ENCODE data around the gene PYGM.
A peak's percentile ranks its signal among the peaks of the same experiment; 100 is the strongest.

PYGM gene

DNA sequence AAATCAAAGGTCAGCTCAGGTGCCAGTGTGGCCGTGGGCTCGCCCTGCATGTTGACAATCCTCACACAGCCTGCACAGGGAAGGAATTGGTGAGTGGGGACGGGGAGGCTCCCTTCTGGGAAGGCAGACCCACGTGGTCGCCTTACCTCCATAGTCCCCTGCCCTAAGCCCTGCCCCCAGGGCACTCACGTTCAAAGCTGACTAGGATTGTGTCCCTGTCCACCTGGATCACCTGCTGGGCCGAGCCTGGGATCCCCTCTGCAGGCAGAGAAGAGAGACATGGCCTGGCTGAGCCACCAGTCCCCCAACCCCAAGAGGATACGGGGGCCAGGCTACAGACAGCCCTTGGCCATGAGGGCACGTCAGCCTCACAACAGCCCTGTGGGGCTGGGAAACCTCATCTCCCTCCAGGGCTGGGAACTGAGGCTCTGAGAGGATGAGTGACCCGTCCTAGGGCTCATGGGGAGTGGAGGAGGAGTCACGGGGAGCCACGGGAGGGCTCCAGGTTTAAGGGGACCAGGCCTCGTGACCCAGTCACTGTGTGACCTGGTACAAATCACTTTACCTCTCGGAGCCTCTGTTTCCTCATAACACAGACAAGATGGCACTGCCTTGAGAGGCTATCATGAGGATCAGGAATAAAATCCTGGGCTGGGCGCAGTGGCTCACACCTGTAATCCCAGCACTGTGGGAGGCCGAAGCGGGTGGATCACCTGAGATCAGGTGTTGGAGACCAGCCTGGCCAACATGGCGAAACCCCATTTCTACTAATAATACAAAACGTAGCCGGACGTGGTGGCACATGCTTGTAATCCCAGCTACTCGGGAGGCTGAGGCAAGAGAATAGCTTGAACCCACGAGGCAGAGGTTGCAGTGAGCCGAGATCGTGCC lies 30.7 kb upstream of the PYGM start:
- TF ChIP-seq, protein P1, sequence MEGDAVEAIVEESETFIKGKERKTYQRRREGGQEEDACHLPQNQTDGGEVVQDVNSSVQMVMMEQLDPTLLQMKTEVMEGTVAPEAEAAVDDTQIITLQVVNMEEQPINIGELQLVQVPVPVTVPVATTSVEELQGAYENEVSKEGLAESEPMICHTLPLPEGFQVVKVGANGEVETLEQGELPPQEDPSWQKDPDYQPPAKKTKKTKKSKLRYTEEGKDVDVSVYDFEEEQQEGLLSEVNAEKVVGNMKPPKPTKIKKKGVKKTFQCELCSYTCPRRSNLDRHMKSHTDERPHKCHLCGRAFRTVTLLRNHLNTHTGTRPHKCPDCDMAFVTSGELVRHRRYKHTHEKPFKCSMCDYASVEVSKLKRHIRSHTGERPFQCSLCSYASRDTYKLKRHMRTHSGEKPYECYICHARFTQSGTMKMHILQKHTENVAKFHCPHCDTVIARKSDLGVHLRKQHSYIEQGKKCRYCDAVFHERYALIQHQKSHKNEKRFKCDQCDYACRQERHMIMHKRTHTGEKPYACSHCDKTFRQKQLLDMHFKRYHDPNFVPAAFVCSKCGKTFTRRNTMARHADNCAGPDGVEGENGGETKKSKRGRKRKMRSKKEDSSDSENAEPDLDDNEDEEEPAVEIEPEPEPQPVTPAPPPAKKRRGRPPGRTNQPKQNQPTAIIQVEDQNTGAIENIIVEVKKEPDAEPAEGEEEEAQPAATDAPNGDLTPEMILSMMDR (IDR thresholded peaks at IDR 0.05; ENCODE audit: low read depth, low read length) = no peak
- no peak overlapping the region for H3K4me3 ChIP-seq (ENCODE audit: low read depth, low read length)
- no peak for DNase-seq (ENCODE audit: low read depth, low spot score)
- in situ Hi-C loops (cut with HindIII; ENCODE audit: low sequenced_read_pairs) = no loop called here

DNA sequence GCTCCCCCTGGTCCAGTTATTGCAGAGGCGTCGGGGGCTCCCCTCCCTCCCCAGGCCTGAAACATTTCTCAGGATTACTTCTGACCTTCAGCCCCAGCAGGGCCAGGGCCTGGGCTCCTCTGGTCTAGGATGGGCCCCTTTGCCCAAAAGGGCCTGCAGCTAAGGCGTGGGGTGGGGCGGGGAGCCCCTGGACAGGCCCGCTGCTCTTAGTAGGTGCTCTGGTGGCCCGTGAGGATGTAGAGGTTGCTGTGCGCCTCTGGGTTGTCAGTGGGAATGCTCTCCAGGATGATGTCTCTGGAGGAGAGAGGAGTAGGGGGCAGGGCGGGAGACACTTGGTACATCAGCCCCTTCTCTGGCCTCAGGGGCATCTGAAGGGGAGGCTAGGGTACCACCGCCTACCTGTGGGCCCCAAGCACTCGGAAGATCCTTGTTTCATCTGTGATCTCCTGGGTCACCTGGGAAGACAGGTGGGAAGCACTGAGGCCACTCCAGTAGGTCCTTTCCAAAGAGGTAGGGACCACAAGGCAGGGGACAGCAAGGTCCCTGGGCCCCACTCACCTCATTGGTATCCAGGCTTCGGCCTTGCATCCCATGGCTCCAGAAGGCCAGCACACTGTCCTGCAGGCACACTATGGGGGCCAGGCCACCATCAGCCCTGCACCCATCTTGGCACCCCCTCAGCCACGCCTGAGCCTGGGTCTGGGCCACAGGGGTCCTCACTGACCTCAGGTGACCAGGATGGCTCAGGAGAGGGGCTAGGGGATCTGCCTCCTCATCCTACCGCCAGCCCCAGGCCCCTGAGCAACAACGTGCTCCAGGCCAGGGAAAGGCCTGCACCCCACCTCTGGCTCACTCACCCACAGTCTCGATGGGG lies 29.8 kb upstream of the PYGM start:
- no peak overlapping the region for H3K4me3 ChIP-seq (ENCODE audit: low read depth, low read length)
- in situ Hi-C loops (cut with HindIII; ENCODE audit: low sequenced_read_pairs) = no loop called here
- no peak for DNase-seq (ENCODE audit: low read depth, low spot score)
- TF ChIP-seq, protein P1 (IDR thresholded peaks at IDR 0.05; ENCODE audit: low read depth, low read length) = no peak

DNA sequence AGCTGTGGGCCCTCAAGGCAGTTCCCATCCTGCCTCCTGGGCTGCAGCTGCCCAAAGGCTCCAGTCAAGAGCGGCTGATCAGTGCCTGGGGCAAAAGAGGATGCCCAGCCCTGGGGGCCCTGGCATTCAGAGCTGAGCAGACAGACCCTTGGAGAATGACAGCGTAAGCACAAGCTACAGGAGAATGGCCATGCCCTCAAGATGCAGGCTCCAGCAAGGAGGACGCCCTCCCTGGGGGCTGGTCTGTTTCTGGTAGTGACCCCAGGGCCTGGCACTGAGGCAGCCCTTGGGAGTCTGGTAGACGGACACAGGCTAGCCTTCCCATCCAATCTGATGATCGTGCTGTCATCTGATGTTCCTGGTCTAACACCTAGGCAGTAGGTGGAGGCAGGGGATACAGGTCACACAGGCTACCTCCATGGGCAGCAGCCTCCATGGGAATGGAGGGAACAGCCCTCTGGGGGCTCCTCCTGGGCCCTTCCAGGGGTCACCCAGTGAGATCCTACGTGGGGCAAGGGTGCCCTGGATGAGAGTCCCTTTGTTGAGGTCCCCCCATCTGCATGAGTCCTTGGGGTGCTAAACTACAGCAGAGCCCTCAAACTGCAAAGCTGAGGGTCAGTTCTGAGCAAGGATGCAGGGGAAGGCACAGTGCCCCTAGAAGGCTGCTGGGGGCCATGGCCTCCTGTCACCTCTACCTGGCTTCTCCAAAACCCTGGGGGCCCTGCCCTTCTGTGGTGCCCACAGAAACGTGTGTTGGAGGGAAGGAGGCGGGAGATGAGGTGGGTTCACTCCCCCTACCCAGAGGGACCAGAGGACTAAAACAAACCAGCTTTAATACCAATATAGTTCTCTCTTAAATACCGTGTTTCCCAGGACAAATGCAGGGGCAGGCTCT lies 28.8 kb upstream of the PYGM start:
- in situ Hi-C loops (cut with HindIII; ENCODE audit: low sequenced_read_pairs) = no loop called here

DNA sequence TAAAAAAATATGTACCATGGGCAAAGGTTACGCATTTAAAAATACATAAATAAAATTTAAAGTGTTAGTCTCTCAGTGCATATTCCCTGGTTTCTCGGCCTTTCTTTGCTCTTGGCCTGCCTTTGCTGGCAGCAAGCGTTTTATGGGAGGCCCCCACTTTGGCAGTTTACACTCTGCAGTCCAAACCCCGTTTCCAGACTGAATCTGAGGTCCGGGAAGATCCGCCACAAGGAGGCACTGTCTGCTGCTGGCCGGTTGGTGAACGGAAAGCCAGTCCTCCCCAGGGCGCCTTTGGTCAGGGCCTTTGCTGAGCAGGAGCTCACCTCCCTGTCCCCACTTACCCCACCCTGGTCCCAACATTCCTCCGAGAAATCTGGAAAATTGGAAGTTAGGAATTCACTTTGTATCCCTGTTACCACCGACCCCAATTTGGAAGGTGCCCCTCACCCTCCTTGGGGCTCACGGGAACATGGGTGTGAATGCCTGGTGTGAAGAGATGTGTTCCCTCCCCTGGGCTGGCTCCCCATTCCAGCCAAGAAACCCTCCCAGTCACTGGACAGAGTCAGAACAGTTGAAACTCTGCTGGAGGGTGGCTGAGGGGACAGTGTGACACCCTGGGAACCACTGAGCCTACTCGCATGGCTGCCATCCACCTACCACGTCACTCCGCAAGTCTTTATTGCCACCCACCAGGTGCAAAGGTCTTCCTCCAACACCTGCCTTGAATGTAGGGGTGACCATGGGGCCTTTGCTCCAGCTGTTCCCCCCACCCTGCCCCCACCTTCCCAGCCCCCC lies 27.9 kb upstream of the PYGM start:
- TF ChIP-seq, protein P1 (IDR thresholded peaks at IDR 0.05; ENCODE audit: low read depth, low read length) = peak; percentile 89
- no peak overlapping the region for H3K4me3 ChIP-seq (ENCODE audit: low read depth, low read length)
- in situ Hi-C loops (cut with HindIII; ENCODE audit: low sequenced_read_pairs) = no loop called here
- DNase-seq (ENCODE audit: low read depth, low spot score) = peak; percentile 32

More for the DNA sequence above, 28.8 kb upstream of the PYGM start:
- no peak overlapping the region for H3K4me3 ChIP-seq (ENCODE audit: low read depth, low read length)
- TF ChIP-seq, protein P1 (IDR thresholded peaks at IDR 0.05; ENCODE audit: low read depth, low read length) = no peak
- no peak for DNase-seq (ENCODE audit: low read depth, low spot score)

DNA sequence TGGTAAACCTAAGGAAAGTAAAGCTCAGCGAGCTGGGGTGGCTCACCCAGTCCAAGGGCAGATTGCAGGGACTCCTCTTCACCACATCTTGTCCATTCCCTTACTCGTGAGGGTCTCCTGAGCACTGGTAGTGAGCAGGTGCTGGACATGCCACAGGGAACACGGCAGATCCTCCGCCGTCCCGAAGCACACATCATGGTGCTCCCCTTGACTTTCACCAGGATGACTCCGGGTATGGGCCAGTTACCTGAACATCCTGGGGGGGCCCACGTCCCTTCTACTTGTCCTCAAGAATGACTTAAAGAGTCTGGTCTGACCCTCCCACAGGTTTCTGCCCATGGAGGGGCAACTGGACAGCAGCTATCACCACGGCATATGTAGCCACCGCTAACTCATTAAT lies 26.5 kb upstream of the PYGM start:
- TF ChIP-seq, protein P1 (IDR thresholded peaks at IDR 0.05; ENCODE audit: low read depth, low read length) = no peak
- in situ Hi-C loops (cut with HindIII; ENCODE audit: low sequenced_read_pairs) = no loop called here
- DNase-seq (ENCODE audit: low read depth, low spot score) = no peak
- no peak overlapping the region for H3K4me3 ChIP-seq (ENCODE audit: low read depth, low read length)
